SK-N-SH (cell line): Measurements from ENCODE around the gene ACADS. TPM values are rescaled to one million over a fixed set of nuclear protein-coding genes. Genes with fewer than 3 reads are reported as not detected.

Experiments used
- CTCF ChIA-PET: fragments of 300-600, 350-600 bp; formaldehyde crosslinking; extraction: SDS; loops from one replicate; lab custom pipeline; 2021; lab: Yijun Ruan, JAX
- POLR2A ChIA-PET: fragments of 350-600 bp; sonication (Branson Sonifier 250); formaldehyde crosslinking; extraction: SDS; loops from one replicate; lab custom pipeline; 2020; ENCODE audit warnings: antibody characterized with exemption, inconsistent platforms; lab: Yijun Ruan, JAX
- DNase-seq: peaks from one replicate; pipeline ENCODE4 v3.0.0; 2012
- H2AFZ ChIP-seq: fragments of 200-600 bp; sonication (generic); 2 replicates; pipeline ENCODE4 v1.8.1; 2016; ENCODE audit warnings: antibody characterized with exemption, mild to moderate bottlenecking, low read depth
- H3F3A ChIP-seq: fragments of 200-600 bp; sonication (generic); replicated peaks from 2 replicates; pipeline ENCODE3; 2016; ENCODE audit warnings: antibody characterized with exemption, mild to moderate bottlenecking; ENCODE audit not compliant: insufficient read depth
- H3K27ac ChIP-seq, 2 experiments: fragments of 200-500 bp in 1 of 2; fragments of 200-600 bp in 1 of 2; sonication (Bioruptor generic) in 1 of 2; sonication (generic), shearing (Covaris generic) in 1 of 2; 2 replicates each; pipeline versions ENCODE4 v1.5.1 to v1.6.1; 2014 to 2016; ENCODE audit warnings: low read depth in 2 of 2, inconsistent platforms in 1 of 2, low read length in 1 of 2, mild to moderate bottlenecking in 1 of 2, mixed read lengths in 1 of 2
- H3K27me3 ChIP-seq: fragments of 200-600 bp; sonication (generic), shearing (Covaris generic); 2 replicates; pipeline ENCODE4 v1.6.1; 2016; ENCODE audit warnings: mixed run types; ENCODE audit not compliant: insufficient read depth
- H3K36me3 ChIP-seq, 2 experiments: fragments of 200-500 bp in 1 of 2; fragments of 200-600 bp in 1 of 2; sonication (Bioruptor generic) in 1 of 2; sonication (generic) in 1 of 2; replicated peaks in 1 of 2; 2 replicates each; pipeline versions ENCODE3 to v1.5.1; 2014 to 2016; ENCODE audit warnings: low read length in 1 of 2, mild to moderate bottlenecking in 1 of 2; ENCODE audit not compliant: insufficient read depth in 2 of 2, control insufficient read depth in 1 of 2
- H3K4me1 ChIP-seq, 2 experiments: fragments of 200-500 bp in 1 of 2; fragments of 200-600 bp in 1 of 2; sonication (Bioruptor generic) in 1 of 2; sonication (generic), shearing (Covaris generic) in 1 of 2; 2 replicates each; pipeline versions ENCODE4 v1.5.1 to v1.6.1; 2014 to 2016; ENCODE audit warnings: low read depth in 1 of 2, low read length in 1 of 2, mixed run types in 1 of 2; ENCODE audit not compliant: insufficient read depth in 2 of 2, control insufficient read depth in 1 of 2
- H3K4me2 ChIP-seq: fragments of 200-600 bp; sonication (generic), shearing (Covaris generic); 2 replicates; pipeline ENCODE4 v1.6.1; 2017; ENCODE audit warnings: mixed run types
- H3K4me3 ChIP-seq, 2 experiments: fragments of 200-500 bp in 1 of 2; fragments of 200-600 bp in 1 of 2; sonication (Bioruptor generic) in 1 of 2; sonication (generic), shearing (Covaris generic) in 1 of 2; 2 replicates each; pipeline versions ENCODE4 v1.5.1 to v1.8.1; 2014 to 2016; ENCODE audit warnings: low read depth in 2 of 2, inconsistent platforms in 1 of 2, low read length in 1 of 2, mild to moderate bottlenecking in 1 of 2, mixed read lengths in 1 of 2, moderate library complexity in 1 of 2
- H3K79me2 ChIP-seq: fragments of 200-600 bp; sonication (generic); 2 replicates; pipeline ENCODE4 v1.8.1; 2017; ENCODE audit warnings: mild to moderate bottlenecking; ENCODE audit not compliant: insufficient read depth
- H3K9ac ChIP-seq: fragments of 200-600 bp; sonication (generic); 2 replicates; pipeline ENCODE4 v1.6.1; 2017; ENCODE audit warnings: mixed run types
- H3K9me2 ChIP-seq: fragments of 200-600 bp; sonication (generic); 2 replicates; pipeline ENCODE4 v1.6.1; 2017; ENCODE audit warnings: mixed run types
- H3K9me3 ChIP-seq: fragments of 200-600 bp; sonication (generic); 2 replicates; pipeline ENCODE4 v1.6.1; 2017; ENCODE audit warnings: mixed run types, mild to moderate bottlenecking, moderate library complexity
- H4K20me1 ChIP-seq: fragments of 200-600 bp; sonication (generic); 2 replicates; pipeline ENCODE4 v1.6.1; 2017; ENCODE audit warnings: mild to moderate bottlenecking, mixed run types; ENCODE audit not compliant: insufficient read depth
- ELF1 ChIP-seq: IDR thresholded peaks from 2 replicates; pipeline ENCODE4 v1.4.0; 2012
- FOXJ3 ChIP-seq: sonication (generic); formaldehyde crosslinking; IDR thresholded peaks from 2 replicates; pipeline ENCODE4 v1.5.1; 2020; ENCODE audit warnings: mild to moderate bottlenecking, missing genetic modification reagents
- GABPA ChIP-seq: IDR thresholded peaks from 2 replicates; pipeline ENCODE4 v1.4.0; 2012; ENCODE audit warnings: low read depth, mild to moderate bottlenecking
- IRF3 ChIP-seq: fragments of 150-350 bp; IDR thresholded peaks from 2 replicates; pipeline ENCODE4 v1.6.1; 2016; ENCODE audit warnings: mild to moderate bottlenecking, low read depth, low read length
- NFIC ChIP-seq: IDR thresholded peaks from 2 replicates; pipeline ENCODE4 v1.4.0; 2012; ENCODE audit warnings: borderline replicate concordance
- NRF1 ChIP-seq: IDR thresholded peaks from 2 replicates; pipeline ENCODE4 v1.6.1; 2012; ENCODE audit warnings: low read depth, mild to moderate bottlenecking, low read length
- RAD21 ChIP-seq: IDR thresholded peaks from 2 replicates; pipeline ENCODE4 v1.6.1; 2012; ENCODE audit warnings: mild to moderate bottlenecking, low read length
- TAF1 ChIP-seq: IDR thresholded peaks from 2 replicates; pipeline ENCODE4 v1.6.1; 2012; ENCODE audit warnings: low read depth, mild to moderate bottlenecking, low read length, moderate library complexity, borderline replicate concordance
- TCF12 ChIP-seq: IDR thresholded peaks from 2 replicates; pipeline ENCODE4 v1.4.0; 2012
- USF1 ChIP-seq: IDR thresholded peaks from 2 replicates; pipeline ENCODE4 v1.4.0; 2012; ENCODE audit warnings: low read depth, borderline replicate concordance
- WGBS: methylation state at CpG from one replicate; pipeline ENCODE4 v1.1.6; 2017; ENCODE audit warnings: low lambda C conversion rate; 5-methylcytosine and 5-hydroxymethylcytosine counted together
- polyA plus RNA-seq, 3 experiments: library from polyadenylated mRNA; depleted of rRNA; stranded (reverse); fragments of >200 nt; gene quantifications; 2 replicates each; pipeline ENCODE4 v1.2.3, GENCODE V29; 2012
- TF ChIP-seq, protein P1 (sequence below): fragments of 150-350 bp; IDR thresholded peaks from 2 replicates; pipeline ENCODE4 v1.6.1; 2017; ENCODE audit warnings: antibody characterized with exemption, low read length, low read depth, borderline replicate concordance
- TF ChIP-seq, protein P2 (sequence below): fragments of 200-600 bp; sonication (generic); IDR thresholded peaks from 2 replicates; pipeline ENCODE4 v1.6.1; 2017; ENCODE audit warnings: antibody characterized with exemption, mild to moderate bottlenecking, moderate library complexity

ACADS gene
- polyA plus RNA-seq, 1 of the 3 experiments (the other 2 are of a cell fraction) = 4.9 TPM

- CTCF ChIA-PET = no interaction called here
- TF ChIP-seq RAD21 (no peak), IRF3 (no peak)
- TF ChIP-seq, all 33 proteins: peak for 0
- WGBS = 95% methylated on average over 9 of the region's 9 CpGs
- no peaks in the 10 kb centered on the region for H3K36me3 ChIP-seq
- 0 out of 2 replicates have a peak, but pooled peaks cover 3% of the 10 kb centered on the region for H3K9me3 ChIP-seq
- DNase-seq = no peak
- peaks cover 0 to 2% of the 10 kb centered on the region in 2 experiments; a peak in 1 of 4 replicates for H3K4me1 ChIP-seq
- no peaks in the 10 kb centered on the region for H3K9me2 ChIP-seq
- no peak overlapping the region for H2AFZ ChIP-seq
- no peak overlapping the region for H3K4me2 ChIP-seq
- POLR2A ChIA-PET = interaction anchor here (0.6 kb wide), 1 partner anchor 49 kb away, joined by 3 read pairs; no protein-coding TSS in a partner anchor
- no peaks in the 10 kb centered on the region for H3F3A ChIP-seq
- no peaks in the 10 kb centered on the region for H3K27me3 ChIP-seq
- H3K27ac ChIP-seq = no peak overlapping the region
- no peak overlapping the region for H3K9ac ChIP-seq
- H3K79me2 ChIP-seq = no peaks in the 10 kb centered on the region
- no peak overlapping the region for H3K4me3 ChIP-seq
- H4K20me1 ChIP-seq = no peaks in the 10 kb centered on the region
These were observed 25.8 kb downstream of the ACADS start for GRCh38 chr12:120751389-120751788.

GRCh38 chr12:120754792-120755191, 29.2 kb downstream of the ACADS start:
- Histone ChIP-seq H3K4me1 (peaks cover 0 to 12% of the 10 kb centered on the region in 2 experiments; a peak in 1 of 4 replicates), H3K27me3 (no peaks in the 10 kb centered on the region), H4K20me1 (no peaks in the 10 kb centered on the region), H3K4me2 (no peak overlapping the region), H3K9me3 (0 out of 2 replicates have a peak, but pooled peaks cover 3% of the 10 kb centered on the region), H3K36me3 (no peaks in the 10 kb centered on the region), H3K4me3 (no peak overlapping the region), H3K9ac (no peak overlapping the region), H2AFZ (no peak overlapping the region), H3K79me2 (no peaks in the 10 kb centered on the region), H3K9me2 (no peaks in the 10 kb centered on the region), H3F3A (no peaks in the 10 kb centered on the region), H3K27ac (no peak overlapping the region)
- no peak for DNase-seq
- ChIA-PET CTCF (no interaction called here), POLR2A (interaction anchor here (0.7 kb wide), 1 partner anchor 9 kb away, joined by 8 read pairs; no protein-coding TSS in a partner anchor)
- no peak for TF ChIP-seq TCF12
- TF ChIP-seq, protein P1, sequence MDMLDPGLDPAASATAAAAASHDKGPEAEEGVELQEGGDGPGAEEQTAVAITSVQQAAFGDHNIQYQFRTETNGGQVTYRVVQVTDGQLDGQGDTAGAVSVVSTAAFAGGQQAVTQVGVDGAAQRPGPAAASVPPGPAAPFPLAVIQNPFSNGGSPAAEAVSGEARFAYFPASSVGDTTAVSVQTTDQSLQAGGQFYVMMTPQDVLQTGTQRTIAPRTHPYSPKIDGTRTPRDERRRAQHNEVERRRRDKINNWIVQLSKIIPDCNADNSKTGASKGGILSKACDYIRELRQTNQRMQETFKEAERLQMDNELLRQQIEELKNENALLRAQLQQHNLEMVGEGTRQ = no peak

DNA sequence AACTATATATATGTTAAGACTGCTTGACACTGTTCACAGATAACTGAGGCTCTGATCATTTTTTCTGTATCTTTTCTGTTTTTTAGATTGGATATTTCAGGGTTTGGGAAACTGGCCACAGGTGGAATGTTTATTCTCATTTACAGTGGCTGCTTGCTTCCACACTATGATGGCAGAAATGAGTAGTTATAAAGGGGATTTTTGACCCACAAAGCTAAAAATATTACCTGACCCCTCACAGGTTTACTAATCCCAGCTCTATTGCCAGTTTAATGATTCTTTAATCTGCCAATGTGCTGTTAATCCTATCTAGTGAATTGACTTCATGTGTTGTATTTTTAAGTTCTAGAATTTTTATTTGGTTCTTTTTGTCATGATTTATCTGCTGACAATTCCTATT, 29.6 kb downstream of the ACADS start:
- Histone ChIP-seq H3K4me2 (no peak overlapping the region), H3K4me1 (peaks cover 0 to 12% of the 10 kb centered on the region in 2 experiments; a peak in 1 of 4 replicates), H3K4me3 (no peak overlapping the region), H3K79me2 (no peaks in the 10 kb centered on the region), H3K36me3 (no peaks in the 10 kb centered on the region)
- ChIA-PET POLR2A (no interaction called here), CTCF (no interaction called here)
- no peak for TF ChIP-seq TAF1
- no peak for TF ChIP-seq NFIC
- no peak for TF ChIP-seq FOXJ3 (CRISPR knock-in tag)
- TF ChIP-seq, protein P2, sequence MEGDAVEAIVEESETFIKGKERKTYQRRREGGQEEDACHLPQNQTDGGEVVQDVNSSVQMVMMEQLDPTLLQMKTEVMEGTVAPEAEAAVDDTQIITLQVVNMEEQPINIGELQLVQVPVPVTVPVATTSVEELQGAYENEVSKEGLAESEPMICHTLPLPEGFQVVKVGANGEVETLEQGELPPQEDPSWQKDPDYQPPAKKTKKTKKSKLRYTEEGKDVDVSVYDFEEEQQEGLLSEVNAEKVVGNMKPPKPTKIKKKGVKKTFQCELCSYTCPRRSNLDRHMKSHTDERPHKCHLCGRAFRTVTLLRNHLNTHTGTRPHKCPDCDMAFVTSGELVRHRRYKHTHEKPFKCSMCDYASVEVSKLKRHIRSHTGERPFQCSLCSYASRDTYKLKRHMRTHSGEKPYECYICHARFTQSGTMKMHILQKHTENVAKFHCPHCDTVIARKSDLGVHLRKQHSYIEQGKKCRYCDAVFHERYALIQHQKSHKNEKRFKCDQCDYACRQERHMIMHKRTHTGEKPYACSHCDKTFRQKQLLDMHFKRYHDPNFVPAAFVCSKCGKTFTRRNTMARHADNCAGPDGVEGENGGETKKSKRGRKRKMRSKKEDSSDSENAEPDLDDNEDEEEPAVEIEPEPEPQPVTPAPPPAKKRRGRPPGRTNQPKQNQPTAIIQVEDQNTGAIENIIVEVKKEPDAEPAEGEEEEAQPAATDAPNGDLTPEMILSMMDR = no peak
- no peak for TF ChIP-seq GABPA
- TF ChIP-seq ELF1 = no peak
- no peak for TF ChIP-seq NRF1
- no peak for TF ChIP-seq USF1
- no peak for TF ChIP-seq TCF12
- TF ChIP-seq, all 33 proteins: peak for 0
- no peaks in the 10 kb centered on the region for H4K20me1 ChIP-seq
- 0 out of 2 replicates have a peak, but pooled peaks cover 3% of the 10 kb centered on the region for H3K9me3 ChIP-seq
- H2AFZ ChIP-seq = no peak overlapping the region
- H3K27me3 ChIP-seq = no peaks in the 10 kb centered on the region
- H3K27ac ChIP-seq = no peak overlapping the region
- DNase-seq = no peak
- no peak overlapping the region for H3K9ac ChIP-seq
- no peaks in the 10 kb centered on the region for H3F3A ChIP-seq
- no peaks in the 10 kb centered on the region for H3K9me2 ChIP-seq
